Stimulated activated CD8-positive, alpha-beta memory T cell treated with anti-CD3 and anti-CD28 coated beads, Interleukin-4, amount 100 ng/mL, for 48 hours (primary cell): ENCODE measurements around the gene INSM2.

Experiments
- DNase-seq: peaks from one replicate; pipeline ENCODE4 v3.0.0-alpha.2; 2020

The INSM2 gene

GRCh38 chr14:35533357-35534207, at the start of gene INSM2:
INSM2 (plus strand) TSS chr14:35534164; CDS start chr14:35534253, 89 bp downstream.
- DNase-seq = peak; percentile 88

GRCh38 chr14:35492569-35493014, 41.4 kb upstream of the INSM2 start:
- no peak for DNase-seq

- no peak for DNase-seq
These were observed 38.7 kb upstream of the INSM2 start for GRCh38 chr14:35495278-35495677.

GRCh38 chr14:35499180-35499579, 34.8 kb upstream of the INSM2 start:
- DNase-seq = no peak

- DNase-seq = no peak
These were observed 30.3 kb upstream of the INSM2 start for GRCh38 chr14:35503646-35504045.

- DNase-seq = no peak
These were observed 29.7 kb upstream of the INSM2 start for GRCh38 chr14:35504260-35504659.

- no peak for DNase-seq
These were observed 27.5 kb upstream of the INSM2 start for GRCh38 chr14:35506461-35506860.

- no peak for DNase-seq
These were observed 27.0 kb upstream of the INSM2 start for GRCh38 chr14:35506927-35507326.

GRCh38 chr14:35509846-35510245, 24.1 kb upstream of the INSM2 start:
- DNase-seq = no peak

- DNase-seq = no peak
These were observed 21.2 kb upstream of the INSM2 start for GRCh38 chr14:35512765-35513164.

- no peak for DNase-seq
These were observed 18.0 kb upstream of the INSM2 start for GRCh38 chr14:35515916-35516315.

GRCh38 chr14:35519986-35520385, 14.0 kb upstream of the INSM2 start:
- no peak for DNase-seq

GRCh38 chr14:35525695-35526094, 8.3 kb upstream of the INSM2 start:
- DNase-seq = no peak

- no peak for DNase-seq
These were observed 7.0 kb upstream of the INSM2 start for GRCh38 chr14:35526962-35527361.

GRCh38 chr14:35531960-35532747, 1.8 kb upstream of the INSM2 start:
- no peak for DNase-seq

GRCh38 chr14:35532783-35533356, 1.1 kb upstream of the INSM2 start:
- no peak for DNase-seq

- peak; percentile 34 for DNase-seq
These were observed 376 bp downstream of the INSM2 start for GRCh38 chr14:35534208-35534872.

GRCh38 chr14:35534873-35535482, 1.0 kb downstream of the INSM2 start:
- peak; percentile 79 for DNase-seq

GRCh38 chr14:35535483-35536112, 1.6 kb downstream of the INSM2 start:
- DNase-seq = no peak

GRCh38 chr14:35539969-35540368, 6.0 kb downstream of the INSM2 start:
- no peak for DNase-seq

GRCh38 chr14:35543006-35543405, 9.0 kb downstream of the INSM2 start:
- DNase-seq = no peak

- DNase-seq = no peak
These were observed 15.6 kb downstream of the INSM2 start for GRCh38 chr14:35549551-35549950.
